Spleen (tissue), 7 donors: Measurements from ENCODE around the gene SEPTIN10.

Experiments used
- POLR2A ChIP-seq, 3 donors: fragments of 450-650 bp; IDR thresholded peaks; one replicate each; pipeline ENCODE4 v1.5.1; 2017; ENCODE audit warnings: antibody characterized with exemption in 3 of 3, mild to moderate bottlenecking in 1 of 3
- POLR2AphosphoS5 ChIP-seq, 3 donors: sonication (generic); formaldehyde crosslinking; IDR thresholded peaks; one replicate each; pipeline ENCODE4 v1.5.1; 2017; ENCODE audit warnings: antibody characterized with exemption in 3 of 3
- TF ChIP-seq, protein P1 (sequence below), 11 experiments: fragments of 200-600 bp in 7 of 11; fragments of 450-650 bp in 4 of 11; sonication (generic) in 4 of 11; IDR thresholded peaks in 8 of 11; conservative IDR thresholded peaks in 3 of 11; 1 replicate in 7 of 11; 2 replicates in 4 of 11; pipeline versions ENCODE4 v1.4.0 to v1.8.0; 2016 to 2021; ENCODE audit warnings: antibody characterized with exemption in 11 of 11, inconsistent platforms in 4 of 11, mild to moderate bottlenecking in 1 of 11
- donor health status: DM: no; HTN: no; CAD: no; lungs with moderate emphysema.
- donor health status: DM: no; HTN: no; CAD: no.
- donor health status: DM: no; HTN: no; CAD: no.

DNA sequence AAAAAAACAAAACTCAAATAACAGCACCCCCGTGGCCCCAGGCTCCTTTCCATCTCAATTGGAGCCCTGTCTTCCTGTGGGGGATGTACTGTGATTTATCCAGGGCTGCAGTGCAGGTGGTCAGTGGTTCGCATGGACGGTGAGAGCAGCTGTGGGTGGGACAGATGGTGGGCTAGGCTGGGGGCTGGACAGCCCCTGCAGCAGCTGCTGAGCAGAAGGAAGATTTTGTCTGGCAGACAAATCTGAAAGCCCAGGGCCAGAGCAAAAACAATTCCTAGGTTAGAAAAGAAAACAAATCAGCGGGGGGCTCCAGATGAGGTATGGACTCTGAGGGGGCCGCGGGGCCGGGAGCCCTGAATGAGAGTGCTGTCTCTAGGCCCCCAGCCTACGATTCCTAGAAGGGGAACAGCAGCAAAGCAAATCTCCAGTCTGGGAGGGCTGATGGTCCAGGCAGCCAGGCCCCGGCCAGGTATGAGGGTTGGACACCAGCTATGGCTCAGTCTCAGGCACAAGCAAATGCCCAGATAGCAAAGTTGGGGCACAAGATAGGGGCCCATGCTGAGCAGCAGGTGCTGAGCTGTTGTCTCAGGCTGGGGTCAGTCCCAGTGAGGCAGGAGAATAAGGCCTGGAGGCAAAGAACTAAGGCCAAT, 45.8 kb upstream of the SEPTIN10 start:
- TF ChIP-seq, protein P1, sequence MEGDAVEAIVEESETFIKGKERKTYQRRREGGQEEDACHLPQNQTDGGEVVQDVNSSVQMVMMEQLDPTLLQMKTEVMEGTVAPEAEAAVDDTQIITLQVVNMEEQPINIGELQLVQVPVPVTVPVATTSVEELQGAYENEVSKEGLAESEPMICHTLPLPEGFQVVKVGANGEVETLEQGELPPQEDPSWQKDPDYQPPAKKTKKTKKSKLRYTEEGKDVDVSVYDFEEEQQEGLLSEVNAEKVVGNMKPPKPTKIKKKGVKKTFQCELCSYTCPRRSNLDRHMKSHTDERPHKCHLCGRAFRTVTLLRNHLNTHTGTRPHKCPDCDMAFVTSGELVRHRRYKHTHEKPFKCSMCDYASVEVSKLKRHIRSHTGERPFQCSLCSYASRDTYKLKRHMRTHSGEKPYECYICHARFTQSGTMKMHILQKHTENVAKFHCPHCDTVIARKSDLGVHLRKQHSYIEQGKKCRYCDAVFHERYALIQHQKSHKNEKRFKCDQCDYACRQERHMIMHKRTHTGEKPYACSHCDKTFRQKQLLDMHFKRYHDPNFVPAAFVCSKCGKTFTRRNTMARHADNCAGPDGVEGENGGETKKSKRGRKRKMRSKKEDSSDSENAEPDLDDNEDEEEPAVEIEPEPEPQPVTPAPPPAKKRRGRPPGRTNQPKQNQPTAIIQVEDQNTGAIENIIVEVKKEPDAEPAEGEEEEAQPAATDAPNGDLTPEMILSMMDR (IDR thresholded peaks at IDR 0.05 in 8 of 11, conservative IDR thresholded peaks at IDR 0.05 in 3 of 11) = no peak
- TF ChIP-seq POLR2A (IDR thresholded peaks at IDR 0.05) (no peak), POLR2AphosphoS5 (IDR thresholded peaks at IDR 0.05) (no peak)
